DND-41 (cell line): ENCODE data around the gene FAM120A.

Experiments used
- CTCF ChIP-seq: IDR thresholded peaks from 2 replicates; pipeline ENCODE4 v1.5.1; 2012; ENCODE audit warnings: borderline replicate concordance, low read length, moderate library complexity, mild to moderate bottlenecking; ENCODE audit not compliant: poor library complexity, severe bottlenecking; ENCODE audit errors: extremely low read depth
- EZH2 ChIP-seq: IDR thresholded peaks from 3 replicates; pipeline ENCODE4 v1.6.1; 2012; ENCODE audit warnings: borderline replicate concordance, low read depth, mild to moderate bottlenecking, moderate library complexity, low read length, inconsistent platforms; ENCODE audit not compliant: severe bottlenecking

DNA sequence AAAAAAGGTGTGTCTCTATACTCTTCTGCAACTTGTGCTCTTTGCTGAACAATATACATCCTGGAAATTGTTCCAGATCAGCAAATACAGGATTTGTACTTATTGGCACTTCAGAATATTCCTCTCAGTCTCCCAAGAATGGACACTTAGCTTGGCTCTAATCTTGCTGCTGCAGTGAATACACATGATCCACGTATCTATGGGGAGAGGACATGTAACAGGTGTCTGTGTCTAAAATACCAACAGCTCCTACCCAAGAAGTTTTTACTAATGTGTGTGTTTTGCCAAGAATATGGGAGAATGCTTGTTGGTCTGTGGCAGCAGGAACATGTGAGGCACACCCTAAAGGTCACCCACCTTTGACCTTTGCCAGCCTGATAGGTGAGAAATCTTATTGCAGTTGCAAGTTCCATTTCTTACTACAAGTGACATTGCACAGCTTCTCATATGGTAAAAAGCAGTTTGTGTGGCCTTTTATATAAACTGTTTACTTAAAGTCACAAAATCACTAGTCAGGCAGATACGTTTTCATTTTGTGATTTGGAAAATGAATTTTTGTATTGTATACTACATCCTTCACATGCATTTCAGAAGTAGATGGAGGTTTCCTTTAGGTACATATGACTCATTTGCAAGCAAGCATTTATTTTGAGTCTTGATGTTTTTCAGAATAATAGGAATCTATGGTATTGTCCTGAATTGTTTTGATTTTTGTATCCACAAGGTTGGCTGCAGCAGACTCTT, 160.7 kb downstream of the FAM120A start:
- TF ChIP-seq CTCF, result no peak
- TF ChIP-seq EZH2, result no peak
